CD4-positive, alpha-beta T cell (primary cell): ENCODE data around the gene TMEM208. TPM values are rescaled to one million over a fixed set of nuclear protein-coding genes. Genes with fewer than 3 reads are reported as not detected.

Experiments
- ATAC-seq: fragments of 200-7000 bp; cut with Tn5 transposase; one replicate; pipeline ENCODE4 v1.10.0; 2022; ENCODE audit warnings: mild to moderate bottlenecking; ENCODE audit not compliant: poor library complexity
- CTCF ChIA-PET: fragments of 350-600 bp; sonication (Branson Sonifier 250); formaldehyde crosslinking; loops from one replicate; lab custom pipeline; 2021; ENCODE audit warnings: antibody characterized with exemption, inconsistent platforms; lab: Charles Lee
- POLR2A ChIA-PET: fragments of 350-600 bp; sonication (Branson Sonifier 250); formaldehyde crosslinking; loops from one replicate; lab custom pipeline; 2021; ENCODE audit warnings: antibody characterized with exemption, inconsistent platforms; lab: Charles Lee
- DNase-seq, 14 experiments: peaks; one replicate each; pipeline ENCODE4 v3.0.0-alpha.2; 2013 to 2020; ENCODE audit warnings: mixed read lengths in 2 of 14
- H3K27ac ChIP-seq, 2 donors: one replicate each; pipeline versions ENCODE4 v1.5.1 to v1.7.0; 2013; ENCODE audit warnings: low read length in 2 of 2, low read depth in 1 of 2, mild to moderate bottlenecking in 1 of 2
- H3K27me3 ChIP-seq, 2 experiments: 1 replicate in 1 of 2; 2 replicates in 1 of 2; pipeline versions ENCODE4 v1.6.1 to v1.7.0; 2013; ENCODE audit warnings: low read length in 2 of 2, control low read depth in 1 of 2, mild to moderate bottlenecking in 1 of 2, moderate library complexity in 1 of 2; ENCODE audit not compliant: insufficient read depth in 2 of 2, control insufficient read depth in 1 of 2
- H3K36me3 ChIP-seq: one replicate; pipeline ENCODE4 v1.6.1; 2013; ENCODE audit warnings: low read length, control low read depth; ENCODE audit not compliant: insufficient read depth
- H3K4me1 ChIP-seq: one replicate; pipeline ENCODE4 v1.6.1; 2013; ENCODE audit warnings: low read length, control low read depth; ENCODE audit not compliant: insufficient read depth
- H3K4me3 ChIP-seq: one replicate; pipeline ENCODE4 v1.5.1; 2013; ENCODE audit warnings: mild to moderate bottlenecking, low read length, moderate library complexity
- H3K9me3 ChIP-seq, 2 experiments: 1 replicate in 1 of 2; 2 replicates in 1 of 2; pipeline versions ENCODE4 v1.6.1 to v1.7.0; 2013; ENCODE audit warnings: low read length in 2 of 2, mild to moderate bottlenecking in 2 of 2, control low read depth in 1 of 2, moderate library complexity in 1 of 2; ENCODE audit not compliant: control insufficient read depth in 1 of 2, insufficient read depth in 1 of 2
- H3K27ac Mint-ChIP-seq: one replicate; pipeline ENCODE4 v1.8.0; 2020; ENCODE audit warnings: mixed read lengths
- H3K27me3 Mint-ChIP-seq: one replicate; pipeline ENCODE4 v1.8.0; 2021; ENCODE audit warnings: mixed read lengths
- H3K36me3 Mint-ChIP-seq: one replicate; pipeline ENCODE4 v1.8.0; 2021; ENCODE audit warnings: low read depth, mixed read lengths
- H3K4me1 Mint-ChIP-seq: one replicate; pipeline ENCODE4 v1.8.0; 2021; ENCODE audit warnings: low read depth, mixed read lengths
- H3K4me3 Mint-ChIP-seq: one replicate; pipeline ENCODE4 v1.8.0; 2020; ENCODE audit warnings: mild to moderate bottlenecking, mixed read lengths
- H3K9me3 Mint-ChIP-seq: one replicate; pipeline ENCODE4 v1.8.0; 2020; ENCODE audit warnings: mixed read lengths
- intact Hi-C, 2 experiments: fragments of 100-400 bp; cut with DNase I in 1 of 2; cut with micrococcal nuclease in 1 of 2; formaldehyde crosslinking; loops; one replicate each; pipeline versions ENCODE4 v1.15.1 to v1.9.0; 2023 to 2025; cut with DNase I, micrococcal nuclease
- total RNA-seq, 174 experiments: library from RNA in 2 of 174; stranded (reverse) in 2 of 174; gene quantifications; one replicate each; pipeline ENCODE4 v1.2.3 and lab custom pipeline; 2021 to 2026
- TF ChIP-seq, protein P1 (sequence below): fragments of 200-600 bp; IDR thresholded peaks from one replicate; pipeline ENCODE4 v1.8.0; 2022; ENCODE audit warnings: antibody characterized with exemption, mild to moderate bottlenecking

TMEM208 gene
- total RNA-seq, 2 experiments from 2014 or later: 35.8 to 37.6 TPM

DNA sequence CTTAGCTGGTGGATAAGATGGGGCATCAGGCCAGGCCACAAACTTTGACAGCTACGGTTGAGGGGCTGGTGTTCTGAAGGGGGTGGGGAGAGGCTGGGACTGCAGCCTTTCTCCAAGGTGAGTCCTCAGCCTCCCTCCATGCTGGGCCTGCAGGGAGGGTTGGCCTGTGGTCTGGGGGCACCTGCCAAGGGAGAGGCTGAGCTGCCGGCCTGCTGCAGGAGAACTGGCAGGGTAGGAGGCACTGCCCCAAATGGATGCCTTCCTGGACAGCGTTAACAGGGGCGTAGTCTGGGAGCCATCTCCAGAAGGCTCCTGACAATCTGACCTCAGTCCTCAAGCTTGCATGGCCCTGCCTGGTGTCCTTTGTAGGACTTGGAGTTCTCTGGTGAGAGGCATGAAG, 22.9 kb upstream of the TMEM208 start:
- H3K27ac Mint-ChIP-seq: no peak overlapping the region
- Histone ChIP-seq H3K4me1 (no peaks in the 10 kb centered on the region), H3K9me3 (no peaks in the 10 kb centered on the region), H3K36me3 (peaks cover 43% of the 10 kb centered on the region), H3K4me3 (no peak overlapping the region), H3K27me3 (no peaks in the 10 kb centered on the region), H3K27ac (no peak overlapping the region)
- H3K27me3 Mint-ChIP-seq: no peaks in the 10 kb centered on the region
- ChIA-PET CTCF (no interaction called here), POLR2A (no interaction called here)
- H3K36me3 Mint-ChIP-seq: peaks cover 36% of the 10 kb centered on the region
- ATAC-seq (no peak), DNase-seq (no peak)
- H3K4me3 Mint-ChIP-seq: no peak overlapping the region
- TF ChIP-seq, protein P1, sequence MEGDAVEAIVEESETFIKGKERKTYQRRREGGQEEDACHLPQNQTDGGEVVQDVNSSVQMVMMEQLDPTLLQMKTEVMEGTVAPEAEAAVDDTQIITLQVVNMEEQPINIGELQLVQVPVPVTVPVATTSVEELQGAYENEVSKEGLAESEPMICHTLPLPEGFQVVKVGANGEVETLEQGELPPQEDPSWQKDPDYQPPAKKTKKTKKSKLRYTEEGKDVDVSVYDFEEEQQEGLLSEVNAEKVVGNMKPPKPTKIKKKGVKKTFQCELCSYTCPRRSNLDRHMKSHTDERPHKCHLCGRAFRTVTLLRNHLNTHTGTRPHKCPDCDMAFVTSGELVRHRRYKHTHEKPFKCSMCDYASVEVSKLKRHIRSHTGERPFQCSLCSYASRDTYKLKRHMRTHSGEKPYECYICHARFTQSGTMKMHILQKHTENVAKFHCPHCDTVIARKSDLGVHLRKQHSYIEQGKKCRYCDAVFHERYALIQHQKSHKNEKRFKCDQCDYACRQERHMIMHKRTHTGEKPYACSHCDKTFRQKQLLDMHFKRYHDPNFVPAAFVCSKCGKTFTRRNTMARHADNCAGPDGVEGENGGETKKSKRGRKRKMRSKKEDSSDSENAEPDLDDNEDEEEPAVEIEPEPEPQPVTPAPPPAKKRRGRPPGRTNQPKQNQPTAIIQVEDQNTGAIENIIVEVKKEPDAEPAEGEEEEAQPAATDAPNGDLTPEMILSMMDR: no peak
- H3K4me1 Mint-ChIP-seq: no peaks in the 10 kb centered on the region
- intact Hi-C loops: no loop called here
- no peaks in the 10 kb centered on the region for H3K9me3 Mint-ChIP-seq

DNA sequence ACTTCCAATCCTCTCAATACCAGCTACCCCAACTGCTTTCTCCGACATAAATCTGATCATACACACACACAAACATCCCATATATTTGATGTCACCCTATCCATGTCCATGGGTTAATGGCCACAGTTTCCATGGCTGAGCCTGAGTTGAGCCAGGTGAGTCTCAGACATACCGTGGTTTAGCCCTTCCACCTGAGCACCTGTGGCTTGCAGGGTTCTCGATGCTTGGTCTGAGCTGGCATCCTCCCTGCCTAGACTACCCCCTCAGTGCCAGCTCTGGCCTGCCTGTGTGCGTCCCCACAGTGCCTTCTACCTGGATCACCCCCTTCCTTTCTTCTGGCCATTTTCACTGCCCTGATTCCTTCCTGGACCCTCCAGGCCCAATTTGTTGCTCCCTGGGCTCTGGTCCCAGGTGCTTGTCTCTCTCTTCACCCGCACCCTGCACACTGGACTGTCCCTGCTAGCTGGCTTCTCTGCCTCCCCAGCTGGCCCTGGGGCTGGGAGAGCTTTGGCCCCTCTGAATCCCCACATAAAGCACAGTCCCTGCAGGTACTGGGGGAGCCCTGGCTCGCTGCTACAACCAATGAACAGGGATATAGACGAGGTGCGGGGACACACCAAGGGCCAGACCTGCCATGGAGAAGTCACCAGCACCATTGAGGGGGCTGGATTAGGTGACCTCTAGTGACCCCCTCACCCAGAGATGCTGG, 20.6 kb upstream of the TMEM208 start:
- Mint-ChIP-seq H3K9me3 (no peaks in the 10 kb centered on the region), H3K4me3 (no peak overlapping the region), H3K4me1 (no peaks in the 10 kb centered on the region), H3K27ac (no peak overlapping the region), H3K27me3 (no peaks in the 10 kb centered on the region), H3K36me3 (peaks cover 20% of the 10 kb centered on the region)
- ChIA-PET CTCF (interaction anchor here (1.3 kb wide), 1 partner anchor 252 kb away, joined by 3 read pairs; no protein-coding TSS in a partner anchor), POLR2A (no interaction called here)
- TF ChIP-seq, protein P1: no peak
- H3K36me3 ChIP-seq: peaks cover 37% of the 10 kb centered on the region
- intact Hi-C loops: no loop called here
- DNase-seq (no peak), ATAC-seq (no peak)
- H3K4me1 ChIP-seq: no peaks in the 10 kb centered on the region
- no peaks in the 10 kb centered on the region for H3K27me3 ChIP-seq
- H3K4me3 ChIP-seq: no peak overlapping the region
- H3K9me3 ChIP-seq: no peaks in the 10 kb centered on the region
- H3K27ac ChIP-seq: no peak overlapping the region

DNA sequence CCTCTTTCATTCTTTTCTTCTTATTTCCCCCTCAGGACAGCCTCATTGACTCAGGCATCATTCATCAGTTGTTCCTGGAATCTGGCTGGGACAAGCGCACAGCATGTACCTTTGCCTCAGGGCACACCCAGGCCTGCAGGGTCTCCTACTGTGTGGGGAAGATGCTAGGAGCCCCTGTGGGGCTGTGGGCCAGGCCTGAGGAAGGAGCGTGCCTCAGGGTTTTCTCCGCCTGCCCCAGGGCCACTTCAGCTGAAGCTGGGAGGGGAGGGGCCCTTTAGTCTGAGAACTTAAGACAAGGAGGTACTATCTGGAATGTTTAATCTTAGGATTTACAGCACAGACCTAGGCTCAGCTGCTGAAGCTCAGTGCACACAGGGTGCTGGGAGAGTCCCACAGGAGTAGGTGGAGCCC, 20.1 kb upstream of the TMEM208 start:
- intact Hi-C loops: no loop called here
- H3K27ac ChIP-seq: no peak overlapping the region
- no peaks in the 10 kb centered on the region for H3K9me3 ChIP-seq
- H3K36me3 Mint-ChIP-seq: peaks cover 19% of the 10 kb centered on the region
- DNase-seq (no peak), ATAC-seq (no peak)
- no peaks in the 10 kb centered on the region for H3K4me1 ChIP-seq
- H3K4me3 Mint-ChIP-seq: no peak overlapping the region
- POLR2A ChIA-PET: no interaction called here
- no peak overlapping the region for H3K4me3 ChIP-seq
- TF ChIP-seq, protein P1: no peak
- H3K36me3 ChIP-seq: peaks cover 36% of the 10 kb centered on the region
- no peaks in the 10 kb centered on the region for H3K27me3 Mint-ChIP-seq
- CTCF ChIA-PET: interaction anchor here (1.3 kb wide), 1 partner anchor 253 kb away, joined by 3 read pairs; no protein-coding TSS in a partner anchor
- no peak overlapping the region for H3K27ac Mint-ChIP-seq
- H3K27me3 ChIP-seq: no peaks in the 10 kb centered on the region
- H3K4me1 Mint-ChIP-seq: no peaks in the 10 kb centered on the region
- H3K9me3 Mint-ChIP-seq: no peaks in the 10 kb centered on the region
